Mucosa of descending colon (tissue), 3 donors: Measurements from ENCODE around the gene COL25A1. TPM values are rescaled to one million over a fixed set of nuclear protein-coding genes. Genes with fewer than 3 reads are reported as not detected.

Experiments
- ATAC-seq: fragments of 200-7000 bp; cut with Tn5 transposase; one replicate; pipeline ENCODE4 v1.9.1; 2020; ENCODE audit warnings: mild to moderate bottlenecking, moderate library complexity
- DNase-seq, 3 donors: peaks; one replicate each; pipeline ENCODE4 v3.0.0-alpha.2; 2020
- H3K36me3 ChIP-seq: fragments of 200-600 bp; one replicate; pipeline ENCODE4 v1.8.0; 2021; ENCODE audit warnings: low read depth, mild to moderate bottlenecking
- H3K4me1 ChIP-seq: fragments of 200-600 bp; one replicate; pipeline ENCODE4 v1.8.0; 2021; ENCODE audit warnings: low read depth, mild to moderate bottlenecking
- H3K4me3 ChIP-seq: fragments of 200-600 bp; one replicate; pipeline ENCODE4 v1.8.0; 2021; ENCODE audit warnings: mild to moderate bottlenecking
- H3K9me3 ChIP-seq: fragments of 200-600 bp; one replicate; pipeline ENCODE4 v1.8.0; 2021; ENCODE audit warnings: mild to moderate bottlenecking
- CTCF ChIP-seq: fragments of 200-600 bp; IDR thresholded peaks from one replicate; pipeline ENCODE4 v1.8.0; 2022; ENCODE audit warnings: antibody characterized with exemption, mild to moderate bottlenecking
- intact Hi-C, 2 donors: fragments of 100-400 bp; cut with DNase I in 1 of 2; cut with micrococcal nuclease in 1 of 2; formaldehyde crosslinking; loops; one replicate each; pipeline versions ENCODE4 v1.11.0 to v1.11.1; 2022; cut with DNase I, micrococcal nuclease
- total RNA-seq, 3 donors: library from RNA; stranded (reverse); fragmentation: NEBNext Ultra II Directional in 2 of 3; extraction: Animal tissue kit (Norgen Biotek cat#: 25700) in 2 of 3; gene quantifications; one replicate each; pipeline versions ENCODE4 v1.2.1 to v1.2.4, GENCODE V29; 2021 to 2023
- donor health status: DM: no; HTN: no; CAD: no; lungs with moderate emphysema.
- donor health status: DM: no; HTN: no; CAD: no.
- donor health status: DM: no; HTN: yes; CAD: no.

COL25A1 gene
- total RNA-seq, 3 donors from 2014 or later = 0.12 to 0.35 (median 0.14) TPM

GRCh38 chr4:108811486-108811885 is 491.0 kb downstream of the COL25A1 start:
- ATAC-seq (no peak), DNase-seq (no peak)
- intact Hi-C loops = no loop called here
- no peak for TF ChIP-seq CTCF
- Histone ChIP-seq H3K4me3 (no peak overlapping the region), H3K36me3 (no peaks in the 10 kb centered on the region), H3K4me1 (no peaks in the 10 kb centered on the region), H3K9me3 (no peaks in the 10 kb centered on the region)

- no peaks in the 10 kb centered on the region for H3K36me3 ChIP-seq
- H3K9me3 ChIP-seq = no peaks in the 10 kb centered on the region
- H3K4me1 ChIP-seq = no peaks in the 10 kb centered on the region
- intact Hi-C loops = no loop called here
- DNase-seq = no peak
- no peak for TF ChIP-seq CTCF
- ATAC-seq = no peak
- no peak overlapping the region for H3K4me3 ChIP-seq
Observed at GRCh38 chr4:108810087-108810486, 492.4 kb downstream of the COL25A1 start.

GRCh38 chr4:108804648-108805273 is 497.7 kb downstream of the COL25A1 start:
- no peak for TF ChIP-seq CTCF
- ATAC-seq = no peak
- intact Hi-C loops = no loop called here
- Histone ChIP-seq H3K4me1 (no peaks in the 10 kb centered on the region), H3K36me3 (no peaks in the 10 kb centered on the region), H3K4me3 (no peak overlapping the region), H3K9me3 (no peaks in the 10 kb centered on the region)
- no peak for DNase-seq

GRCh38 chr4:108799306-108799705 is 503.2 kb downstream of the COL25A1 start:
- H3K4me1 ChIP-seq = no peaks in the 10 kb centered on the region
- DNase-seq (no peak), ATAC-seq (no peak)
- intact Hi-C loops = no loop called here
- no peak overlapping the region for H3K4me3 ChIP-seq
- no peak for TF ChIP-seq CTCF
- H3K9me3 ChIP-seq = no peaks in the 10 kb centered on the region
- H3K36me3 ChIP-seq = no peaks in the 10 kb centered on the region

GRCh38 chr4:108796173-108796572 is 506.3 kb downstream of the COL25A1 start:
- DNase-seq = no peak
- Histone ChIP-seq H3K4me3 (no peak overlapping the region), H3K4me1 (no peaks in the 10 kb centered on the region), H3K36me3 (no peaks in the 10 kb centered on the region), H3K9me3 (no peaks in the 10 kb centered on the region)
- intact Hi-C loops = no loop called here
- no peak for ATAC-seq
- TF ChIP-seq CTCF = no peak

GRCh38 chr4:108795733-108796132 is 506.7 kb downstream of the COL25A1 start:
- no peak for DNase-seq
- Histone ChIP-seq H3K4me3 (no peak overlapping the region), H3K4me1 (no peaks in the 10 kb centered on the region), H3K36me3 (no peaks in the 10 kb centered on the region), H3K9me3 (no peaks in the 10 kb centered on the region)
- no peak for TF ChIP-seq CTCF
- no peak for ATAC-seq
- intact Hi-C loops = no loop called here
